SK-N-SH treated with all-trans-retinoic acid at 6 μM for 48 hours (cell line): ENCODE results near the gene CHST8.

ENCODE experiments used
- ARNTL ChIP-seq: fragments of 450-650 bp; formaldehyde crosslinking; IDR thresholded peaks from 2 replicates; pipeline ENCODE4 v1.5.0; 2020; ENCODE audit warnings: low read depth, mild to moderate bottlenecking, moderate library complexity, borderline replicate concordance
- ESRRG ChIP-seq: fragments of 250-450 bp; sonication (Bioruptor Pico); IDR thresholded peaks from 2 replicates; pipeline ENCODE4 v1.6.1; 2021; ENCODE audit warnings: mild to moderate bottlenecking
- ZFP3 ChIP-seq: fragments of 250-450 bp; sonication (Bioruptor Pico); IDR thresholded peaks from 2 replicates; pipeline ENCODE4 v1.5.0; 2020; ENCODE audit warnings: mild to moderate bottlenecking, moderate library complexity
- ZFP30 ChIP-seq: fragments of 450-650 bp; formaldehyde crosslinking; IDR thresholded peaks from 2 replicates; pipeline ENCODE4 v1.5.0; 2022; ENCODE audit warnings: mild to moderate bottlenecking, moderate library complexity

GRCh38 chr19:33745297-33745696, 123.5 kb downstream of the CHST8 start:
- no peak for TF ChIP-seq ZFP3 (CRISPR knock-in tag)
- TF ChIP-seq ZFP30 (CRISPR knock-in tag) = no peak
- no peak for TF ChIP-seq ARNTL (CRISPR knock-in tag)
- no peak for TF ChIP-seq ESRRG (CRISPR knock-in tag)
